H9 (cell line): Measurements from ENCODE around the gene ABCA7. TPM values are rescaled to one million over a fixed set of nuclear protein-coding genes. Genes with fewer than 3 reads are reported as not detected.
A peak's percentile ranks its signal among the peaks of the same experiment; 100 is the strongest.

ENCODE experiments used
- DNase-seq: peaks from one replicate; pipeline ENCODE4 v3.0.0-alpha.2; 2017
- H2AFZ ChIP-seq: one replicate; pipeline ENCODE4 v1.6.1; 2013; ENCODE audit warnings: mild to moderate bottlenecking, low read length, control low read depth, moderate library complexity
- H2AK5ac ChIP-seq: 2 replicates; pipeline ENCODE4 v1.6.1; 2013; ENCODE audit warnings: low read length, control low read depth, mixed read lengths; ENCODE audit not compliant: insufficient read length
- H2BK120ac ChIP-seq: one replicate; pipeline ENCODE4 v1.6.1; 2013; ENCODE audit warnings: low read depth, mild to moderate bottlenecking, low read length, control low read depth, inconsistent platforms; ENCODE audit not compliant: poor library complexity, severe bottlenecking
- H2BK12ac ChIP-seq: 2 replicates; pipeline ENCODE4 v1.6.1; 2013; ENCODE audit warnings: low read length, control low read depth, mixed read lengths, low read depth; ENCODE audit not compliant: insufficient read length
- H2BK15ac ChIP-seq: 2 replicates; pipeline ENCODE4 v1.6.1; 2013; ENCODE audit warnings: low read depth, low read length, control low read depth
- H2BK20ac ChIP-seq: one replicate; pipeline ENCODE4 v1.6.1; 2013; ENCODE audit warnings: low read depth, mild to moderate bottlenecking, low read length, control low read depth, inconsistent platforms; ENCODE audit not compliant: poor library complexity, severe bottlenecking
- H2BK5ac ChIP-seq: 2 replicates; pipeline ENCODE4 v1.6.1; 2013; ENCODE audit warnings: low read length, control low read depth, mixed read lengths; ENCODE audit not compliant: insufficient read length
- H3K14ac ChIP-seq: 2 replicates; pipeline ENCODE4 v1.6.1; 2013; ENCODE audit warnings: low read length, control low read depth; ENCODE audit not compliant: insufficient read depth
- H3K18ac ChIP-seq: 2 replicates; pipeline ENCODE4 v1.6.1; 2013; ENCODE audit warnings: low read depth, mild to moderate bottlenecking, mixed read lengths, low read length, control low read depth; ENCODE audit not compliant: insufficient read length
- H3K23ac ChIP-seq: 2 replicates; pipeline ENCODE4 v1.6.1; 2013; ENCODE audit warnings: low read length, control low read depth, mixed read lengths, low read depth; ENCODE audit not compliant: insufficient read length
- H3K23me2 ChIP-seq: 2 replicates; pipeline ENCODE4 v1.6.1; 2013; ENCODE audit warnings: low read depth, mild to moderate bottlenecking, mixed read lengths, low read length, control low read depth; ENCODE audit not compliant: insufficient read length, poor library complexity, severe bottlenecking
- H3K27ac ChIP-seq: 2 replicates; pipeline ENCODE4 v1.5.1; 2013; ENCODE audit warnings: low read length, control low read depth, mixed read lengths, low read depth; ENCODE audit not compliant: insufficient read length
- H3K27me3 ChIP-seq: 2 replicates; pipeline ENCODE4 v1.6.1; 2013; ENCODE audit warnings: low read length, control low read depth, inconsistent platforms; ENCODE audit not compliant: insufficient read depth
- H3K4ac ChIP-seq: 2 replicates; pipeline ENCODE4 v1.6.1; 2013; ENCODE audit warnings: low read depth, mild to moderate bottlenecking, control low read depth, inconsistent platforms, low read length, moderate library complexity
- H3K4me1 ChIP-seq: 2 replicates; pipeline ENCODE4 v1.6.1; 2013; ENCODE audit warnings: low read length, control low read depth, inconsistent platforms; ENCODE audit not compliant: insufficient read depth
- H3K4me2 ChIP-seq: 2 replicates; pipeline ENCODE4 v1.6.1; 2013; ENCODE audit warnings: low read length, control low read depth, mixed read lengths; ENCODE audit not compliant: insufficient read length, insufficient read depth
- H3K56ac ChIP-seq: 2 replicates; pipeline ENCODE4 v1.6.1; 2013; ENCODE audit warnings: low read depth, mild to moderate bottlenecking, mixed read lengths, low read length, control low read depth; ENCODE audit not compliant: insufficient read length
- H3K79me1 ChIP-seq: 2 replicates; pipeline ENCODE4 v1.6.1; 2013; ENCODE audit warnings: low read depth, mild to moderate bottlenecking, moderate library complexity, low read length, control low read depth, inconsistent platforms; ENCODE audit not compliant: insufficient read depth, poor library complexity, severe bottlenecking
- H3K79me2 ChIP-seq: 2 replicates; pipeline ENCODE4 v1.6.1; 2013; ENCODE audit warnings: low read length, control low read depth, inconsistent platforms; ENCODE audit not compliant: insufficient read depth
- H3K9ac ChIP-seq: 2 replicates; pipeline ENCODE4 v1.6.1; 2013; ENCODE audit warnings: low read length, control low read depth, mixed read lengths; ENCODE audit not compliant: insufficient read length; ENCODE audit errors: extremely low read depth
- H3K9me3 ChIP-seq: one replicate; pipeline ENCODE4 v1.6.1; 2013; ENCODE audit warnings: low read depth, low read length, inconsistent platforms; ENCODE audit not compliant: control insufficient read depth
- H3T11ph ChIP-seq: one replicate; pipeline ENCODE4 v1.6.1; 2013; ENCODE audit warnings: mild to moderate bottlenecking, low read length, control low read depth, inconsistent platforms
- H4K20me1 ChIP-seq: one replicate; pipeline ENCODE4 v1.6.1; 2013; ENCODE audit not compliant: control insufficient read depth, insufficient read length, insufficient read depth
- H4K5ac ChIP-seq: 2 replicates; pipeline ENCODE4 v1.6.1; 2013; ENCODE audit warnings: low read depth, mild to moderate bottlenecking, mixed read lengths, low read length, control low read depth; ENCODE audit not compliant: insufficient read length
- H4K8ac ChIP-seq: replicated peaks from 2 replicates; pipeline ENCODE4 v1.6.1; 2013; ENCODE audit warnings: low read length, control low read depth, mixed read lengths, low read depth; ENCODE audit not compliant: insufficient read length
- H4K91ac ChIP-seq: 2 replicates; pipeline ENCODE4 v1.6.1; 2013; ENCODE audit warnings: low read depth, mild to moderate bottlenecking, moderate library complexity, mixed read lengths, low read length, control low read depth; ENCODE audit not compliant: insufficient read length
- H3K27ac Mint-ChIP-seq, 3 experiments: 2 replicates in 2 of 3; 3 replicates in 1 of 3; pipeline ENCODE4 v1.8.0; 2020 to 2021; ENCODE audit warnings: mixed read lengths in 3 of 3, mild to moderate bottlenecking in 1 of 3, moderate library complexity in 1 of 3
- H3K27me3 Mint-ChIP-seq: 2 replicates; pipeline ENCODE4 v1.8.0; 2021; ENCODE audit warnings: low read depth, mild to moderate bottlenecking, moderate library complexity, mixed read lengths
- H3K36me3 Mint-ChIP-seq, 3 experiments: 2 replicates in 2 of 3; 3 replicates in 1 of 3; pipeline ENCODE4 v1.8.0; 2020 to 2021; ENCODE audit warnings: low read depth in 3 of 3, mixed read lengths in 3 of 3; ENCODE audit not compliant: insufficient read depth in 1 of 3
- H3K4me1 Mint-ChIP-seq, 2 experiments: 2 replicates each; pipeline ENCODE4 v1.8.0; 2020; ENCODE audit warnings: mixed read lengths in 2 of 2
- H3K4me3 Mint-ChIP-seq, 2 experiments: 2 replicates in 1 of 2; 3 replicates in 1 of 2; pipeline ENCODE4 v1.8.0; 2020 to 2021; ENCODE audit warnings: mild to moderate bottlenecking in 2 of 2, mixed read lengths in 2 of 2, moderate library complexity in 1 of 2
- H3K9me3 Mint-ChIP-seq, 2 experiments: 2 replicates in 1 of 2; 3 replicates in 1 of 2; pipeline ENCODE4 v1.8.0; 2020; ENCODE audit warnings: mild to moderate bottlenecking in 2 of 2, mixed read lengths in 2 of 2, moderate library complexity in 1 of 2
- CTCF ChIP-seq: fragments of 200-600 bp; sonication (generic); conservative IDR thresholded peaks from 3 replicates; pipeline ENCODE4 v1.8.0; 2021; ENCODE audit warnings: antibody characterized with exemption, mild to moderate bottlenecking
- WGBS: extraction: QIAGEN DNeasy Blood & Tissue Kit; methylation state at CpG from one replicate; pipeline ENCODE4 v1.1.7; 2013; ENCODE audit warnings: missing lambda C conversion rate, low lambda C conversion rate, mixed read lengths; ENCODE audit not compliant: insufficient read length; ENCODE audit errors: extremely low coverage; 5-methylcytosine and 5-hydroxymethylcytosine counted together
- total RNA-seq: library from RNA; stranded (reverse); gene quantifications from 2 replicates; pipeline ENCODE4 v1.2.1, GENCODE V29; 2021

Gene ABCA7
- total RNA-seq, 1 experiment from 2014 or later: 34.6 TPM

GRCh38 chr19:1105873-1106840, 66.2 kb downstream of the ABCA7 start:
- DNase-seq: no peak
- Histone ChIP-seq H3K4ac (no peak overlapping the region), H2BK12ac (no peak overlapping the region), H3K9ac (no peak overlapping the region), H3K14ac (no peak overlapping the region), H3K56ac (no peak overlapping the region), H3K4me2 (no peak overlapping the region), H3K23me2 (no peaks in the 10 kb centered on the region), H2AFZ (no peak overlapping the region), H3K23ac (no peak overlapping the region), H4K8ac (no peak overlapping the region), H2BK15ac (no peak overlapping the region), H3T11ph (no peak overlapping the region), H3K27ac (no peak overlapping the region), H4K5ac (no peak overlapping the region), H3K27me3 (no peaks in the 10 kb centered on the region), H3K79me1 (no peaks in the 10 kb centered on the region), H3K9me3 (no peaks in the 10 kb centered on the region), H3K4me1 (0 out of 2 replicates have a peak, but pooled peaks cover 2% of the 10 kb centered on the region), H4K20me1 (no peaks in the 10 kb centered on the region), H4K91ac (no peak overlapping the region), H2AK5ac (no peak overlapping the region), H2BK120ac (no peak overlapping the region), H3K18ac (no peak overlapping the region), H2BK5ac (no peak overlapping the region), H3K79me2 (no peaks in the 10 kb centered on the region; the same call in 1 of the 2 replicates), H2BK20ac (no peak overlapping the region)
- no peaks in the 10 kb centered on the region for H3K9me3 Mint-ChIP-seq
- no peaks in the 10 kb centered on the region; the same call in 1 of the 2 replicates for H3K27me3 Mint-ChIP-seq
- no CpG with 5 or more reads among the region's 32 CpGs for WGBS
- peak overlapping the region in 1 of 3 experiments; percentile 63; a peak in 1 of 7 replicates for H3K27ac Mint-ChIP-seq
- H3K4me1 Mint-ChIP-seq: peaks cover 8 to 18% of the 10 kb centered on the region in 2 experiments
- no peak for TF ChIP-seq CTCF
- peaks cover 0 to 18% (median 7%) of the 10 kb centered on the region in 3 experiments; a peak in 3 of 7 replicates for H3K36me3 Mint-ChIP-seq
- H3K4me3 Mint-ChIP-seq: peak overlapping the region; percentile 63 to 76; a peak in 4 of 5 replicates
